Measurements from ENCODE around the gene FBXO15. TPM values are rescaled to one million over a fixed set of nuclear protein-coding genes. Genes with fewer than 3 reads are reported as not detected.

Gene FBXO15
- total RNA-seq, 2 donors from 2014 or later, result 1.3 to 3.0 TPM

DNA sequence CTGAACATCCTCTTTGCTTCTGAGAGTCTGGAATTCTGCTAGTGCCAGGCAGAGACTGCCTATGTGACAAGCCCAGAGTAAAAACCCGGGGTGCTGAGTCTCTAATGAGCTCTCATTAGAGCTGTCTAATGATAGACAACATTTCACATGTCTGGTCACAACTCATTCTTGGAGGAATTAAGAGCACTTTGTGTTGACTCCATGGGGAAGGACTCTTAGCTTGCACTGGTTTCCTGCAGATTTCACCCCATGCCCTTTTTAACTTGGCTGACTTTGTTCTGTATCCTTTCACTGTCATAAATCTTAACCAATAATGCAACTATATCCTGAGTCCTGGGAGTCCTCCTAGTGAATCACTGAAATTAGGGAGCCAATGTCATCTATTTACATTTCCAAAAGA, 33.5 kb downstream of the FBXO15 start:
- 67 to 71% methylated on average over 1 of the region's 1 CpG for WGBS, 2 experiments (ENCODE audit: insufficient coverage in 1 of 2, insufficient read length in 1 of 2)
- peaks cover 9% of the 10 kb centered on the region for H3K4me1 Mint-ChIP-seq
- Histone ChIP-seq H3K9me3 (ENCODE audit: control insufficient read depth, low read length) (peaks cover 8% of the 10 kb centered on the region), H3K27ac (ENCODE audit: low read depth, low read length) (no peak overlapping the region), H3K4me1 (ENCODE audit: control insufficient read depth, insufficient read depth, low read length) (no peaks in the 10 kb centered on the region), H3K4me3 (ENCODE audit: low read length) (no peak overlapping the region), H3K9ac (ENCODE audit: extremely low read depth, low read length, poor library complexity, severe bottlenecking) (no peak overlapping the region), H3K27me3 (ENCODE audit: control insufficient read depth, insufficient read depth, low read length, poor library complexity, severe bottlenecking) (no peaks in the 10 kb centered on the region), H3K36me3 (ENCODE audit: control insufficient read depth, insufficient read depth, low read length) (no peaks in the 10 kb centered on the region)
- H3K36me3 Mint-ChIP-seq (ENCODE audit: low read depth), result no peaks in the 10 kb centered on the region
- TF ChIP-seq, protein P1, sequence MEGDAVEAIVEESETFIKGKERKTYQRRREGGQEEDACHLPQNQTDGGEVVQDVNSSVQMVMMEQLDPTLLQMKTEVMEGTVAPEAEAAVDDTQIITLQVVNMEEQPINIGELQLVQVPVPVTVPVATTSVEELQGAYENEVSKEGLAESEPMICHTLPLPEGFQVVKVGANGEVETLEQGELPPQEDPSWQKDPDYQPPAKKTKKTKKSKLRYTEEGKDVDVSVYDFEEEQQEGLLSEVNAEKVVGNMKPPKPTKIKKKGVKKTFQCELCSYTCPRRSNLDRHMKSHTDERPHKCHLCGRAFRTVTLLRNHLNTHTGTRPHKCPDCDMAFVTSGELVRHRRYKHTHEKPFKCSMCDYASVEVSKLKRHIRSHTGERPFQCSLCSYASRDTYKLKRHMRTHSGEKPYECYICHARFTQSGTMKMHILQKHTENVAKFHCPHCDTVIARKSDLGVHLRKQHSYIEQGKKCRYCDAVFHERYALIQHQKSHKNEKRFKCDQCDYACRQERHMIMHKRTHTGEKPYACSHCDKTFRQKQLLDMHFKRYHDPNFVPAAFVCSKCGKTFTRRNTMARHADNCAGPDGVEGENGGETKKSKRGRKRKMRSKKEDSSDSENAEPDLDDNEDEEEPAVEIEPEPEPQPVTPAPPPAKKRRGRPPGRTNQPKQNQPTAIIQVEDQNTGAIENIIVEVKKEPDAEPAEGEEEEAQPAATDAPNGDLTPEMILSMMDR (conservative IDR thresholded peaks at IDR 0.05), result no peak
- H3K27me3 Mint-ChIP-seq (ENCODE audit: insufficient read depth), result no peaks in the 10 kb centered on the region
- no peak for DNase-seq
- peaks cover 11% of the 10 kb centered on the region for H3K9me3 Mint-ChIP-seq
- no peak overlapping the region for H3K27ac Mint-ChIP-seq
- H3K4me3 Mint-ChIP-seq, result no peak overlapping the region

DNA sequence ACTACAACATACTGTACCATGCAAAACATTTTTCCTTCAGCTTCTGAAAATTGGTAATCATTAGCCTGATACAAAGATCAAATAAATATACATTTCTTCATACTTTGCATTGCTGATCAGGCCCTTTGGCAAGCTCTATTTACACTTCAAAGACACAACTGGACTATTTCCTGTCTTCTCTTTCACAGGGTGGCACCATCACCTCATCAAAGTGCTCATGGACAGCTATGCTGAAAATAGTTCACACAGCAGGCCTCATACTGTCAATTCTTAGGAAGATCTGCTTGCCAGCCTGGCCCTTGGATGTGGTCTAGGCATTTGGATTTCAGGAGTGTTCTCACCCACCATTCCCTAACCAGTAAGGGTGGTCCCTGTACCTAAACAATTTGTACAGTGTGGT, 33.9 kb downstream of the FBXO15 start:
- H3K4me3 ChIP-seq (ENCODE audit: low read length), result no peak overlapping the region
- no peak overlapping the region for H3K27ac Mint-ChIP-seq
- no peak overlapping the region for H3K4me3 Mint-ChIP-seq
- H3K36me3 ChIP-seq (ENCODE audit: control insufficient read depth, insufficient read depth, low read length), result no peaks in the 10 kb centered on the region
- no peaks in the 10 kb centered on the region for H3K4me1 ChIP-seq (ENCODE audit: control insufficient read depth, insufficient read depth, low read length)
- no peak overlapping the region for H3K9ac ChIP-seq (ENCODE audit: extremely low read depth, low read length, poor library complexity, severe bottlenecking)
- peaks cover 9% of the 10 kb centered on the region for H3K4me1 Mint-ChIP-seq
- no peaks in the 10 kb centered on the region for H3K27me3 Mint-ChIP-seq (ENCODE audit: insufficient read depth)
- no peak overlapping the region for H3K27ac ChIP-seq (ENCODE audit: low read depth, low read length)
- H3K27me3 ChIP-seq (ENCODE audit: control insufficient read depth, insufficient read depth, low read length, poor library complexity, severe bottlenecking), result no peaks in the 10 kb centered on the region
- TF ChIP-seq, protein P1 (conservative IDR thresholded peaks at IDR 0.05), result no peak
- peaks cover 8% of the 10 kb centered on the region for H3K9me3 ChIP-seq (ENCODE audit: control insufficient read depth, low read length)
- peaks cover 13% of the 10 kb centered on the region for H3K9me3 Mint-ChIP-seq
- DNase-seq, result no peak
- no peaks in the 10 kb centered on the region for H3K36me3 Mint-ChIP-seq (ENCODE audit: low read depth)

DNA sequence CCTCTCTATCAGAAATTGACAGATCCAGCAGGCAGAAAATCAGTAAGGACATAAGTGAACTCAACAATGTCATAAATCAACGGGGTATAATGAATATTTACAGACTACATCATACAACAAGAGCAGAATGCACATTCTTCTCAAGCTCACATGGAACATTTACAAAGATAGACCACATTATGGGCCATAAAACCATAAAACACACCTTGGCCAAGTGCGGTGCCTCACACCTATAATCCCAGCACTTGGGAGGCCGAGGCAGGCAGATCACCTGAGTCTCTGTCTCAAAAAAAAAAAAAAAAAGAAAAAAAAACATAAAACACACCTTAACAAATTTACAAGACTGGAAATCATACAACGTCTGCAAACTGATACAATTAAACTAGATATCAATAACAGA, 36.7 kb downstream of the FBXO15 start:
- no peaks in the 10 kb centered on the region for H3K27me3 Mint-ChIP-seq (ENCODE audit: insufficient read depth)
- H3K27me3 ChIP-seq (ENCODE audit: control insufficient read depth, insufficient read depth, low read length, poor library complexity, severe bottlenecking), result no peaks in the 10 kb centered on the region
- H3K4me3 ChIP-seq (ENCODE audit: low read length), result no peak overlapping the region
- H3K9me3 ChIP-seq (ENCODE audit: control insufficient read depth, low read length), result peaks cover 8% of the 10 kb centered on the region
- H3K4me1 Mint-ChIP-seq, result peaks cover 5% of the 10 kb centered on the region
- TF ChIP-seq, protein P1 (conservative IDR thresholded peaks at IDR 0.05), result no peak
- DNase-seq, result no peak
- H3K4me1 ChIP-seq (ENCODE audit: control insufficient read depth, insufficient read depth, low read length), result no peaks in the 10 kb centered on the region
- H3K27ac Mint-ChIP-seq, result no peak overlapping the region
- WGBS, 2 experiments (ENCODE audit: insufficient coverage in 1 of 2, insufficient read length in 1 of 2), result 90 to 98% methylated on average over 2 to 3 of the region's 4 CpGs
- H3K36me3 ChIP-seq (ENCODE audit: control insufficient read depth, insufficient read depth, low read length), result no peaks in the 10 kb centered on the region
- H3K27ac ChIP-seq (ENCODE audit: low read depth, low read length), result no peak overlapping the region
- H3K4me3 Mint-ChIP-seq, result no peak overlapping the region
- H3K9ac ChIP-seq (ENCODE audit: extremely low read depth, low read length, poor library complexity, severe bottlenecking), result no peak overlapping the region
- no peaks in the 10 kb centered on the region for H3K36me3 Mint-ChIP-seq (ENCODE audit: low read depth)
- H3K9me3 Mint-ChIP-seq, result peaks cover 18% of the 10 kb centered on the region
